OCI-LY3 (cell line): ENCODE measurements around the gene NFIA.

Experiments
- H2AFZ ChIP-seq: fragments of 200-600, 300-600 bp; shearing (Covaris generic); 2 replicates; pipeline ENCODE4 v1.6.0; 2014; ENCODE audit warnings: antibody characterized with exemption, low read depth, low read length
- H3K27ac ChIP-seq: fragments of 200-600, 300-600 bp; sonication (generic); 2 replicates; pipeline ENCODE4 v1.5.1; 2014; ENCODE audit warnings: mild to moderate bottlenecking, low read length, moderate library complexity, mixed read lengths
- H3K27me3 ChIP-seq: fragments of 200-600, 300-600 bp; sonication (generic); 2 replicates; pipeline ENCODE4 v1.6.1; 2014; ENCODE audit warnings: low read depth, low read length, mixed read lengths
- H3K36me3 ChIP-seq: fragments of 200-600, 300-600 bp; sonication (generic); replicated peaks from 2 replicates; pipeline ENCODE3; 2014; ENCODE audit warnings: low read depth, low read length, mixed read lengths
- H3K4me1 ChIP-seq: fragments of 300-600, 200-600 bp; sonication (generic); 2 replicates; pipeline ENCODE4 v1.6.1; 2014; ENCODE audit warnings: low read length, mixed read lengths
- H3K4me2 ChIP-seq: fragments of 200-600, 300-600 bp; sonication (generic); 2 replicates; pipeline ENCODE4 v1.6.1; 2014; ENCODE audit warnings: low read length, mixed read lengths
- H3K4me3 ChIP-seq: fragments of 300-600, 200-600 bp; sonication (generic); 2 replicates; pipeline ENCODE4 v1.5.1; 2014; ENCODE audit warnings: antibody characterized with exemption, mild to moderate bottlenecking, low read length, moderate library complexity
- H3K79me2 ChIP-seq: fragments of 300-600, 200-600 bp; shearing (Covaris generic); 2 replicates; pipeline ENCODE4 v1.6.1; 2014; ENCODE audit warnings: mild to moderate bottlenecking, low read length, mixed read lengths
- H3K9ac ChIP-seq: fragments of 300-600, 200-600 bp; shearing (Covaris generic); 2 replicates; pipeline ENCODE4 v1.6.0; 2014; ENCODE audit warnings: mild to moderate bottlenecking, low read length, moderate library complexity
- H3K9me3 ChIP-seq: fragments of 200-600, 300-600 bp; shearing (Covaris generic); 2 replicates; pipeline ENCODE4 v1.6.1; 2014; ENCODE audit warnings: low read length, mixed read lengths; ENCODE audit not compliant: insufficient read depth
- H4K20me1 ChIP-seq: fragments of 200-600, 300-600 bp; sonication (generic); 2 replicates; pipeline ENCODE4 v1.6.1; 2016; ENCODE audit warnings: low read length, mixed read lengths; ENCODE audit not compliant: insufficient read depth
- CTCF ChIP-seq: fragments of 200-600, 300-600 bp; sonication (generic); IDR thresholded peaks from 2 replicates; pipeline ENCODE4 v1.5.1; 2014; ENCODE audit warnings: antibody characterized with exemption, low read length, low read depth
- EZH2phosphoT487 ChIP-seq: fragments of 200-600 bp; shearing (Covaris generic); IDR thresholded peaks from 2 replicates; pipeline ENCODE4 v1.6.1; 2018; ENCODE audit warnings: antibody characterized with exemption, mixed run types, low read depth

The NFIA gene

DNA sequence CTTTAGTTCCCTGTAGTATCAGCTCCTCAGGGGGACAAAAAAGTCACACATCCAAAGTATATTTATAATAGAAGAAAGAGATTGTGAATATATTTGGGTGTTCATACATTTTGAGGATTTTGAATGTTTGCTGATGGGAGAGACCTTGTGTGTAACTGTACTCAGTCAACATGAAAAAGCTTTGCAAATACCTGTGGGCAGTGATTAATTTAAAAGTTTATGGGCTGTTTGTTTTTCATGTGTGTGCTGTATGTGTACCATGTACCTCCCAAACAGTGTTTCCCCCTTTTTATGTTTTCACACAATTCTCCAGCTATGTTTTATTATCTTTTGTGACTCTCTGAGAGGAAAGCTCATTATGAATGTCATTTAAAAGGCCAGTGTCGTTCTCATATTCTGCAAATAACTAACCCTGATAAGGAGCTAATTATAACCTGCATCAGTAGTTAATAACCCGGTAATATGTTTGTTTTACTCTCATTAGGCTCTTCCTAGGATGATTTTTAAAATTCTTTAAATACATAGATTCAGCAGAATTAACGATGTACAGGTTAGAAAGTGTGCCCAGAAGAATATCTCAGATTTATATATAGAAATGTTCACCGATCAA is 271.5 kb downstream of the NFIA start:
- H3K27me3 ChIP-seq = peaks cover 7% of the 10 kb centered on the region; the same call in 1 of the 2 replicates
- H2AFZ ChIP-seq = no peak overlapping the region
- H4K20me1 ChIP-seq = no peaks in the 10 kb centered on the region
- H3K4me1 ChIP-seq = no peaks in the 10 kb centered on the region
- H3K9ac ChIP-seq = no peak overlapping the region
- H3K36me3 ChIP-seq = no peaks in the 10 kb centered on the region
- no peak overlapping the region for H3K27ac ChIP-seq
- H3K4me3 ChIP-seq = no peak overlapping the region
- H3K9me3 ChIP-seq = no peaks in the 10 kb centered on the region
- no peaks in the 10 kb centered on the region for H3K79me2 ChIP-seq
- no peak overlapping the region for H3K4me2 ChIP-seq
- TF ChIP-seq CTCF (no peak), EZH2phosphoT487 (no peak)

- Histone ChIP-seq H3K9me3 (no peaks in the 10 kb centered on the region), H4K20me1 (no peaks in the 10 kb centered on the region), H3K36me3 (no peaks in the 10 kb centered on the region), H3K27me3 (peaks cover 7% of the 10 kb centered on the region; the same call in 1 of the 2 replicates), H3K79me2 (no peaks in the 10 kb centered on the region), H3K27ac (no peak overlapping the region), H3K4me1 (no peaks in the 10 kb centered on the region), H3K9ac (no peak overlapping the region), H2AFZ (no peak overlapping the region), H3K4me2 (no peak overlapping the region), H3K4me3 (no peak overlapping the region)
- no peak for TF ChIP-seq EZH2phosphoT487
- no peak for TF ChIP-seq CTCF
These were observed 273.7 kb downstream of the NFIA start for GRCh38 chr1:61356016-61356415.

- no peaks in the 10 kb centered on the region for H3K79me2 ChIP-seq
- no peak overlapping the region for H2AFZ ChIP-seq
- no peaks in the 10 kb centered on the region for H3K4me1 ChIP-seq
- H3K4me2 ChIP-seq = no peak overlapping the region
- H3K9me3 ChIP-seq = no peaks in the 10 kb centered on the region
- no peaks in the 10 kb centered on the region for H3K36me3 ChIP-seq
- H3K4me3 ChIP-seq = no peak overlapping the region
- no peak for TF ChIP-seq CTCF
- no peak for TF ChIP-seq EZH2phosphoT487
- H4K20me1 ChIP-seq = no peaks in the 10 kb centered on the region
- H3K27me3 ChIP-seq = peaks cover 7% of the 10 kb centered on the region; the same call in 1 of the 2 replicates
- H3K27ac ChIP-seq = no peak overlapping the region
- no peak overlapping the region for H3K9ac ChIP-seq
These were observed 274.6 kb downstream of the NFIA start for GRCh38 chr1:61356995-61357394.

DNA sequence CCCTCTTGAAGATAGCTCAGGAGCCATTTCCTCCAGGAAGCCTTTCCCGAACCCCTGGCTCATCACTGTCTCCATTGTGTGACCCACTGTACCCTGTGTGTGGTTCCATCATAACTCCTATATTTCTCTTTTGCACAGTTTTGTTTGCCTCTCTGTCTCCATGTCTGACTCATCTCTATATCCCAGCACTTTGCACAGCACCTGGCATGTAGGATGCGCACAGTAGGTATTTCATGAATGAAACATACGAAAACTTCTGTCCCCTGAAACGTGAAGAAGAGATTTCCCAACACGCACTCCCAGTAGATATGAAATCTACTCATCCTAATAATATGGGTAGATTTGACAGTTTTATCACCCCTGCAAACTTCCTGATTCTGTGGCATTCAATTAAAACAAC is 275.2 kb downstream of the NFIA start:
- H3K36me3 ChIP-seq = no peaks in the 10 kb centered on the region
- H4K20me1 ChIP-seq = no peaks in the 10 kb centered on the region
- H3K9me3 ChIP-seq = no peaks in the 10 kb centered on the region
- no peak overlapping the region for H3K4me3 ChIP-seq
- H3K27me3 ChIP-seq = peaks cover 7% of the 10 kb centered on the region; the same call in 1 of the 2 replicates
- H3K9ac ChIP-seq = no peak overlapping the region
- no peak overlapping the region for H3K4me2 ChIP-seq
- H2AFZ ChIP-seq = no peak overlapping the region
- no peak overlapping the region for H3K27ac ChIP-seq
- no peaks in the 10 kb centered on the region for H3K4me1 ChIP-seq
- TF ChIP-seq CTCF (no peak), EZH2phosphoT487 (no peak)
- H3K79me2 ChIP-seq = no peaks in the 10 kb centered on the region
